T1000 (cell line): ENCODE measurements around the gene DNAJC15.
A peak's percentile ranks its signal among the peaks of the same experiment; 100 is the strongest.

Experiments
- DNase-seq: peaks from one replicate; lab custom pipeline; 2025; ENCODE audit warnings: mixed read lengths; lab: John Stamatoyannopoulos, UW

The DNAJC15 gene

GRCh38 chr13:43083750-43084149, 60.4 kb downstream of the DNAJC15 start:
- no peak for DNase-seq

GRCh38 chr13:43085545-43085944, 62.2 kb downstream of the DNAJC15 start:
- DNase-seq, result no peak

GRCh38 chr13:43086181-43086580, 62.8 kb downstream of the DNAJC15 start:
- no peak for DNase-seq

GRCh38 chr13:43088093-43088511, 64.7 kb downstream of the DNAJC15 start:
- no peak for DNase-seq

GRCh38 chr13:43089912-43090498, 66.6 kb downstream of the DNAJC15 start:
- no peak for DNase-seq

- DNase-seq, result no peak
These were observed 71.5 kb downstream of the DNAJC15 start for GRCh38 chr13:43094901-43095300.

- no peak for DNase-seq
These were observed 72.7 kb downstream of the DNAJC15 start for GRCh38 chr13:43095771-43096719.

- DNase-seq, result no peak
These were observed 77.3 kb downstream of the DNAJC15 start for GRCh38 chr13:43100667-43101066.

GRCh38 chr13:43102304-43102703, 78.9 kb downstream of the DNAJC15 start:
- DNase-seq, result no peak

GRCh38 chr13:43107780-43108179, 84.4 kb downstream of the DNAJC15 start:
- peak; percentile 2 for DNase-seq

GRCh38 chr13:43110036-43110435, 86.7 kb downstream of the DNAJC15 start:
- DNase-seq, result no peak

GRCh38 chr13:43110658-43111057, 87.3 kb downstream of the DNAJC15 start:
- no peak for DNase-seq

- no peak for DNase-seq
These were observed 88.4 kb downstream of the DNAJC15 start for GRCh38 chr13:43111559-43112400.

- no peak for DNase-seq
These were observed 90.2 kb downstream of the DNAJC15 start for GRCh38 chr13:43113603-43114002.

GRCh38 chr13:43114504-43114903, 91.1 kb downstream of the DNAJC15 start:
- DNase-seq, result no peak

GRCh38 chr13:43115141-43115540, 91.8 kb downstream of the DNAJC15 start:
- DNase-seq, result no peak

GRCh38 chr13:43116242-43116641, 92.9 kb downstream of the DNAJC15 start:
- DNase-seq, result no peak

- DNase-seq, result no peak
These were observed 95.1 kb downstream of the DNAJC15 start for GRCh38 chr13:43118521-43118920.

GRCh38 chr13:43119206-43119605, 95.8 kb downstream of the DNAJC15 start:
- DNase-seq, result no peak

- no peak for DNase-seq
These were observed 99.4 kb downstream of the DNAJC15 start for GRCh38 chr13:43122791-43123190.

GRCh38 chr13:43123856-43124255, 100.5 kb downstream of the DNAJC15 start:
- no peak for DNase-seq

- no peak for DNase-seq
These were observed 101.1 kb downstream of the DNAJC15 start for GRCh38 chr13:43124490-43124889.
